HepG2 (cell line): ENCODE results near the gene SPON2. TPM values are rescaled to one million over a fixed set of nuclear protein-coding genes. Genes with fewer than 3 reads are reported as not detected.

Source experiments
- ATAC-seq: fragments of 200-7000 bp; cut with Tn5 transposase; 3 replicates; pipeline ENCODE4 v1.9.1; 2020; ENCODE audit warnings: mild to moderate bottlenecking, moderate library complexity
- BruUV-seq: library from RNA; stranded (reverse); fragments of 400-500 nt; replicated peaks from 2 replicates; lab custom pipeline; 2021; lab: Mats Ljungman, UMichigan
- CTCF ChIA-PET: fragments of 300-600 bp; formaldehyde crosslinking; extraction: SDS; loops from one replicate; lab custom pipeline; 2021; ENCODE audit warnings: low total read pairs, inconsistent platforms, low intra/inter-chr PET ratio; lab: Yijun Ruan, JAX
- POLR2A ChIA-PET: fragments of 350-600 bp; sonication (Branson Sonifier 250); formaldehyde crosslinking; loops from one replicate; lab custom pipeline; 2020; ENCODE audit warnings: antibody characterized with exemption, inconsistent platforms; lab: Yijun Ruan, JAX
- DNase-seq: peaks from one replicate; pipeline ENCODE4 v3.0.0-alpha.2; 2015; ENCODE audit warnings: low spot score
- FAIRE-seq: peaks from 3 replicates; lab custom pipeline; 2011; peaks lifted over from hg19 to GRCh38; lab: Jason Lieb, UNC
- H2AFZ ChIP-seq: one replicate; pipeline ENCODE4 v1.6.1; 2011; ENCODE audit warnings: low read length, inconsistent platforms
- H3K27ac ChIP-seq: fragments of 300-600 bp; 3 replicates; pipeline ENCODE4 v1.8.0; 2011; ENCODE audit warnings: mixed run types, mild to moderate bottlenecking, mixed read lengths, low read length, inconsistent platforms; ENCODE audit not compliant: insufficient read depth; ENCODE audit errors: extremely low read length
- H3K27me3 ChIP-seq, 2 experiments: fragments of 200-600 bp in 1 of 2; 2 replicates in 1 of 2; 3 replicates in 1 of 2; pipeline versions ENCODE4 v1.6.0 to v1.8.0; 2011; ENCODE audit warnings: low read length in 2 of 2, mild to moderate bottlenecking in 2 of 2, moderate library complexity in 2 of 2, inconsistent platforms in 1 of 2; ENCODE audit not compliant: insufficient read depth in 2 of 2, control insufficient read depth in 1 of 2
- H3K36me3 ChIP-seq, 2 experiments: fragments of 200-600 bp in 1 of 2; replicated peaks in 1 of 2; 2 replicates in 1 of 2; 3 replicates in 1 of 2; pipeline versions ENCODE4 v1.5.1 to v1.8.0; 2011; ENCODE audit warnings: low read length in 2 of 2, inconsistent platforms in 1 of 2; ENCODE audit not compliant: insufficient read depth in 2 of 2, control insufficient read depth in 1 of 2
- H3K4me1 ChIP-seq: 2 replicates; pipeline ENCODE4 v1.5.1; 2012; ENCODE audit warnings: low read length, inconsistent platforms; ENCODE audit not compliant: insufficient read depth
- H3K4me2 ChIP-seq: 2 replicates; pipeline ENCODE4 v1.6.0; 2011; ENCODE audit warnings: low read depth, low read length, inconsistent platforms
- H3K4me3 ChIP-seq, 3 experiments: fragments of 200-600 bp in 1 of 3; sonication (generic), shearing (Covaris generic) in 1 of 3; replicated peaks in 1 of 3; 2 replicates each; pipeline ENCODE4 v1.5.1; 2011 to 2016; ENCODE audit warnings: low read length in 3 of 3, inconsistent platforms in 2 of 3, low read depth in 2 of 3, mild to moderate bottlenecking in 2 of 3, control low read depth in 1 of 3, mixed read lengths in 1 of 3; ENCODE audit not compliant: insufficient read depth in 1 of 3
- H3K79me2 ChIP-seq: one replicate; pipeline ENCODE4 v1.6.1; 2011; ENCODE audit warnings: low read length, inconsistent platforms; ENCODE audit not compliant: insufficient read depth
- H3K9ac ChIP-seq: 2 replicates; pipeline ENCODE4 v1.6.0; 2011; ENCODE audit warnings: mild to moderate bottlenecking, low read depth, low read length, inconsistent platforms; ENCODE audit not compliant: insufficient read depth
- H3K9me3 ChIP-seq: 2 replicates; pipeline ENCODE4 v1.5.1; 2012; ENCODE audit warnings: mild to moderate bottlenecking, low read length
- H4K20me1 ChIP-seq: 2 replicates; pipeline ENCODE4 v1.6.0; 2011; ENCODE audit warnings: inconsistent platforms, mild to moderate bottlenecking, low read length, moderate library complexity; ENCODE audit not compliant: insufficient read depth
- AKNA ChIP-seq: sonication (generic); formaldehyde crosslinking; IDR thresholded peaks from 2 replicates; pipeline ENCODE4 v1.4.0; 2020; ENCODE audit warnings: missing genetic modification reagents, borderline replicate concordance
- CAMTA2 ChIP-seq: sonication (generic); formaldehyde crosslinking; IDR thresholded peaks from 2 replicates; pipeline ENCODE4 v1.4.0; 2020; ENCODE audit warnings: mild to moderate bottlenecking, missing genetic modification reagents, borderline replicate concordance
- GZF1 ChIP-seq: sonication (generic); formaldehyde crosslinking; IDR thresholded peaks from 2 replicates; pipeline ENCODE4 v1.5.1; 2020; ENCODE audit warnings: mild to moderate bottlenecking, missing genetic modification reagents
- KAT8 ChIP-seq: IDR thresholded peaks from 2 replicates; pipeline ENCODE4 v1.6.1; 2016; ENCODE audit warnings: missing genetic modification reagents, missing compliant biosample characterization
- MTERF4 ChIP-seq: sonication (generic); formaldehyde crosslinking; IDR thresholded peaks from 2 replicates; pipeline ENCODE4 v1.8.0; 2023; ENCODE audit warnings: mild to moderate bottlenecking, missing genetic modification reagents
- SNAPC2 ChIP-seq: sonication (generic); formaldehyde crosslinking; IDR thresholded peaks from 2 replicates; pipeline ENCODE4 v1.8.1; 2022; ENCODE audit warnings: mild to moderate bottlenecking, missing genetic modification reagents
- ZBTB34 ChIP-seq: sonication (generic); formaldehyde crosslinking; IDR thresholded peaks from 2 replicates; pipeline ENCODE4 v1.8.0; 2022; ENCODE audit warnings: mild to moderate bottlenecking, missing genetic modification reagents
- ZKSCAN1 ChIP-seq: fragments of 150-350 bp; IDR thresholded peaks from 2 replicates; pipeline ENCODE4 v1.6.1; 2014; ENCODE audit warnings: low read length
- ZNF446 ChIP-seq: sonication (generic); formaldehyde crosslinking; IDR thresholded peaks from 2 replicates; pipeline ENCODE4 v1.5.0; 2020; ENCODE audit warnings: mild to moderate bottlenecking, missing genetic modification reagents
- ZNF556 ChIP-seq: sonication (generic); formaldehyde crosslinking; IDR thresholded peaks from 2 replicates; pipeline ENCODE4 v1.4.0; 2020; ENCODE audit warnings: mild to moderate bottlenecking, missing genetic modification reagents, borderline replicate concordance
- WGBS: methylation state at CpG from one replicate; pipeline ENCODE4 v1.1.6; 2017; ENCODE audit warnings: low lambda C conversion rate; 5-methylcytosine and 5-hydroxymethylcytosine counted together
- in situ Hi-C: cut with HindIII; loops from 2 replicates; pipeline ENCODE4 v1.10.0; 2017; ENCODE audit warnings: low pct_unique_long_range_greater_than_20kb; ENCODE audit not compliant: extremely low pct_ligation_motif_present
- intact Hi-C: fragments of 100-400 bp; cut with micrococcal nuclease; formaldehyde crosslinking; loops from one replicate; pipeline ENCODE4 v1.10.0; 2022; ENCODE audit not compliant: unreplicated experiment
- polyA plus RNA-seq, 8 experiments: library from polyadenylated mRNA; depleted of rRNA in 3 of 8; stranded (reverse) in 7 of 8; unstranded in 1 of 8; fragments of >200 nt; fragmentation: Illumina TruSeq in 4 of 8; extraction: Trizol in 4 of 8; gene quantifications; 2 replicates each; pipeline versions ENCODE4 v1.2.1 to v1.2.3, GENCODE V29; 2011 to 2016; ENCODE audit warnings: low read depth in 4 of 8, missing spikeins in 1 of 8, mixed read lengths in 1 of 8; ENCODE audit not compliant: insufficient read depth in 1 of 8
- total RNA-seq, 5 experiments: library from RNA; depleted of rRNA; stranded (reverse); fragments of >200 nt; fragmentation: Illumina TruSeq; extraction: Trizol; gene quantifications; 2 replicates each; pipeline ENCODE4 v1.2.3, GENCODE V29; 2016; ENCODE audit warnings: low read depth in 1 of 5

Gene SPON2
- total and polyA plus RNA-seq, 2 of the 13 experiments (the other 11 are each of a cell fraction or from before 2014, with no cell fraction given): 17.4 to 55.2 TPM

GRCh38 chr4:1164956-1165545 lies 7.3 kb downstream of the SPON2 start (continued):
- TF ChIP-seq ZBTB34: no peak
- TF ChIP-seq KAT8 (CRISPR knock-in tag): no peak
- no peak for TF ChIP-seq MTERF4
- no peak for TF ChIP-seq ZNF556 (CRISPR knock-in tag)
- TF ChIP-seq CAMTA2: no peak
- TF ChIP-seq, all 625 proteins: peak for 0

- CTCF ChIA-PET: no interaction called here
- Histone ChIP-seq H3K4me3 (no peak overlapping the region), H3K4me1 (peaks cover 3% of the 10 kb centered on the region; the same call in 1 of the 2 replicates), H4K20me1 (no peaks in the 10 kb centered on the region), H3K27me3 (peaks cover 2 to 6% of the 10 kb centered on the region in 2 experiments; a peak in 3 of 5 replicates), H3K9ac (no peak overlapping the region), H3K4me2 (no peak overlapping the region), H2AFZ (no peak overlapping the region), H3K27ac (no peak overlapping the region), H3K36me3 (peaks cover 0 to 3% of the 10 kb centered on the region in 2 experiments; a peak in 2 of 5 replicates), H3K79me2 (no peaks in the 10 kb centered on the region), H3K9me3 (no peaks in the 10 kb centered on the region)
- BruUV-seq: no TSS peak
- in situ Hi-C loops (no loop called here), intact Hi-C loops (no loop called here)
- 44% methylated on average over 5 of the region's 5 CpGs for WGBS
- no peak for ATAC-seq
- no peak for FAIRE-seq
- POLR2A ChIA-PET: no interaction called here
- DNase-seq: no peak
- no peak for TF ChIP-seq GZF1 (CRISPR knock-in tag)
- no peak for TF ChIP-seq ZKSCAN1
- no peak for TF ChIP-seq ZNF446
- TF ChIP-seq SNAPC2 (CRISPR knock-in tag): no peak
- no peak for TF ChIP-seq AKNA (CRISPR knock-in tag)
Observed at GRCh38 chr4:1164444-1164843, 7.9 kb downstream of the SPON2 start.
